ENCODE measurements around the gene IRGM. TPM values are rescaled to one million over a fixed set of nuclear protein-coding genes. Genes with fewer than 3 reads are reported as not detected.

Gene IRGM
- total RNA-seq, 1 donor from 2014 or later, result not detected

GRCh38 chr5:150895431-150896428, 49.4 kb downstream of the IRGM start:
- DNase-seq (ENCODE audit: low spot score) (no peak), ATAC-seq (no peak)

Other genes with a start within 250 kb of the IRGM start
- gene SYNPO, start 205.9 kb upstream of the IRGM start, total RNA-seq, result 51.7 TPM
- gene MYOZ3, start 185.3 kb upstream of the IRGM start, total RNA-seq, result 0.18 TPM
- 14.1 TPM for gene RBM22, start 145.5 kb upstream of the IRGM start, total RNA-seq
- gene DCTN4, start 87.5 kb upstream of the IRGM start, total RNA-seq, result 23.1 TPM
- gene SMIM3, start 67.8 kb upstream of the IRGM start, total RNA-seq, result 3.6 TPM
- 0.23 TPM for gene ZNF300, start 58.5 kb downstream of the IRGM start, total RNA-seq
- gene GPX3, start 174.1 kb downstream of the IRGM start, total RNA-seq, result 199 TPM
- gene TNIP1, start 234.5 kb downstream of the IRGM start, total RNA-seq, result 74.5 TPM